Endothelial cell of umbilical vein (primary cell): ENCODE measurements around the gene IL33. TPM values are rescaled to one million over a fixed set of nuclear protein-coding genes. Genes with fewer than 3 reads are reported as not detected.

ENCODE experiments used
- BruUV-seq: library from RNA; stranded (reverse); fragments of 400-500 nt; replicated peaks from 2 replicates; lab custom pipeline; 2021; lab: Mats Ljungman, UMichigan
- CTCF ChIA-PET: fragments of 300-600, 350-600 bp; sonication (Branson Sonifier 250); formaldehyde crosslinking; loops from one replicate; lab custom pipeline; 2021; ENCODE audit warnings: antibody characterized with exemption, inconsistent platforms; lab: Charles Lee
- POLR2A ChIA-PET: fragments of 300-600, 350-600 bp; sonication (Branson Sonifier 250); formaldehyde crosslinking; loops from one replicate; lab custom pipeline; 2021; ENCODE audit warnings: antibody characterized with exemption, inconsistent platforms; lab: Charles Lee
- DNase-seq: peaks from one replicate; pipeline ENCODE4 v3.0.0-alpha.2; 2011; ENCODE audit warnings: low read depth, low spot score
- FAIRE-seq: peaks from 2 replicates; lab custom pipeline; 2011; peaks lifted over from hg19 to GRCh38; lab: Jason Lieb, UNC
- H2AFZ ChIP-seq: 2 replicates; pipeline ENCODE4 v1.6.0; 2012; ENCODE audit warnings: low read depth, low read length, control low read depth, inconsistent platforms
- H3K27ac ChIP-seq: 2 replicates; pipeline ENCODE4 v1.5.1; 2011; ENCODE audit warnings: low read depth, mild to moderate bottlenecking, control low read depth, low read length, moderate library complexity; ENCODE audit not compliant: insufficient read depth
- H3K27me3 ChIP-seq, 2 experiments: 2 replicates each; pipeline versions ENCODE4 v1.6.0 to v1.6.1; 2011; ENCODE audit warnings: low read length in 2 of 2, mixed read lengths in 1 of 2; ENCODE audit not compliant: control insufficient read depth in 2 of 2, insufficient read depth in 2 of 2
- H3K36me3 ChIP-seq, 2 experiments: 2 replicates in 1 of 2; 3 replicates in 1 of 2; pipeline ENCODE4 v1.5.1; 2011; ENCODE audit warnings: low read length in 2 of 2, mild to moderate bottlenecking in 1 of 2, moderate library complexity in 1 of 2; ENCODE audit not compliant: control insufficient read depth in 2 of 2, insufficient read depth in 2 of 2; ENCODE audit errors: extremely low read depth in 1 of 2
- H3K4me1 ChIP-seq: 3 replicates; pipeline ENCODE4 v1.5.1; 2011; ENCODE audit warnings: mild to moderate bottlenecking, low read length; ENCODE audit not compliant: control insufficient read depth, insufficient read depth; ENCODE audit errors: extremely low read depth
- H3K4me2 ChIP-seq: 2 replicates; pipeline ENCODE4 v1.6.1; 2011; ENCODE audit warnings: low read length, control low read depth, mixed read lengths; ENCODE audit not compliant: insufficient read depth
- H3K4me3 ChIP-seq, 3 experiments: fragments of 200-600 bp in 1 of 3; sonication (generic), shearing (Covaris generic) in 1 of 3; replicated peaks in 1 of 3; 2 replicates each; pipeline ENCODE4 v1.5.1; 2011 to 2016; ENCODE audit warnings: control low read depth in 3 of 3, low read length in 3 of 3, mild to moderate bottlenecking in 2 of 3, inconsistent platforms in 1 of 3, low read depth in 1 of 3, moderate library complexity in 1 of 3; ENCODE audit not compliant: insufficient read depth in 1 of 3
- H3K79me2 ChIP-seq: 2 replicates; pipeline ENCODE4 v1.6.0; 2012; ENCODE audit warnings: low read length, inconsistent platforms; ENCODE audit not compliant: control insufficient read depth, insufficient read depth
- H3K9ac ChIP-seq: replicated peaks from 2 replicates; pipeline ENCODE3; 2011; ENCODE audit warnings: low read length, control low read depth; ENCODE audit not compliant: insufficient read depth; ENCODE audit errors: extremely low read depth
- H3K9me1 ChIP-seq: replicated peaks from 3 replicates; pipeline ENCODE4 v1.6.0; 2011; ENCODE audit warnings: mild to moderate bottlenecking, low read length; ENCODE audit not compliant: control insufficient read depth, insufficient read depth; ENCODE audit errors: extremely low read depth
- H3K9me3 ChIP-seq: replicated peaks from 2 replicates; pipeline ENCODE4 v1.5.1; 2012; ENCODE audit warnings: low read length, inconsistent platforms; ENCODE audit not compliant: control insufficient read depth, insufficient read depth
- H4K20me1 ChIP-seq: replicated peaks from 2 replicates; pipeline ENCODE3; 2011; ENCODE audit warnings: mild to moderate bottlenecking, low read length; ENCODE audit not compliant: control insufficient read depth, insufficient read depth; ENCODE audit errors: extremely low read depth
- CTCF ChIP-seq, 2 donors: IDR thresholded peaks; 1 replicate in 1 of 2; 2 replicates in 1 of 2; pipeline ENCODE4 v1.5.1; 2011; ENCODE audit warnings: low read length in 2 of 2, mild to moderate bottlenecking in 2 of 2, moderate library complexity in 2 of 2, control low read depth in 1 of 2, inconsistent platforms in 1 of 2, low read depth in 1 of 2; ENCODE audit not compliant: insufficient read depth in 1 of 2; ENCODE audit errors: extremely low read depth in 1 of 2
- EZH2 ChIP-seq: IDR thresholded peaks from 2 replicates; pipeline ENCODE4 v1.6.1; 2012; ENCODE audit warnings: borderline replicate concordance, low read depth, mild to moderate bottlenecking, moderate library complexity, low read length, inconsistent platforms; ENCODE audit not compliant: severe bottlenecking
- FOS ChIP-seq: IDR thresholded peaks from 2 replicates; pipeline ENCODE4 v1.6.1; 2011; ENCODE audit warnings: mild to moderate bottlenecking, low read length, moderate library complexity, borderline replicate concordance; ENCODE audit not compliant: insufficient read depth
- GATA2 ChIP-seq: IDR thresholded peaks from 2 replicates; pipeline ENCODE4 v1.7.0; 2011; ENCODE audit warnings: low read depth, mild to moderate bottlenecking, moderate library complexity, mixed read lengths, low read length; ENCODE audit not compliant: insufficient read length, insufficient read depth
- JUN ChIP-seq: IDR thresholded peaks from 2 replicates; pipeline ENCODE4 v1.6.1; 2011; ENCODE audit warnings: borderline replicate concordance, low read depth; ENCODE audit not compliant: insufficient read length, insufficient read depth
- MAX ChIP-seq: IDR thresholded peaks from 2 replicates; pipeline ENCODE4 v1.6.1; 2011; ENCODE audit not compliant: insufficient read depth, insufficient read length
- MYC ChIP-seq: IDR thresholded peaks from one replicate; pipeline ENCODE4 v1.6.1; 2011; ENCODE audit warnings: mild to moderate bottlenecking, low read depth, low read length
- POLR2A ChIP-seq: IDR thresholded peaks from 2 replicates; pipeline ENCODE4 v1.6.1; 2012; ENCODE audit warnings: low read depth, mild to moderate bottlenecking, control low read depth, low read length
- POLR2AphosphoS5 ChIP-seq: IDR thresholded peaks from 2 replicates; pipeline ENCODE4 v1.6.1; 2012; ENCODE audit warnings: low read depth, mild to moderate bottlenecking, control low read depth, low read length, moderate library complexity; ENCODE audit not compliant: insufficient read depth
- dilution Hi-C: fragments of 300-500 bp; cut with MboI; formaldehyde crosslinking; loops from one replicate; pipeline ENCODE4 v1.15.0; 2019; ENCODE audit warnings: low sequenced_read_pairs; ENCODE audit not compliant: extremely low pct_ligation_motif_present
- intact Hi-C: fragments of 100-400 bp; cut with micrococcal nuclease; formaldehyde crosslinking; loops from one replicate; pipeline ENCODE4 v1.10.0; 2022
- polyA plus RNA-seq, 4 experiments: library from polyadenylated mRNA; depleted of rRNA in 3 of 4; stranded (reverse) in 3 of 4; unstranded in 1 of 4; fragments of >200 nt; gene quantifications; 2 replicates each; pipeline versions ENCODE4 v1.2.1 to v1.2.3, GENCODE V29; 2011 to 2012; ENCODE audit warnings: missing spikeins in 1 of 4
- total RNA-seq: library from RNA; stranded (reverse); gene quantifications from 2 replicates; pipeline ENCODE4 v1.2.3, GENCODE V29; 2021

IL33 gene
- total and polyA plus RNA-seq, 2 donors (not counting 3 experiments of a cell fraction or from before 2014, with no cell fraction given) = 8.7 to 13.8 TPM

GRCh38 chr9:6216002-6216401 lies 395 bp downstream of the IL33 start:
- ChIA-PET CTCF (interaction anchor here (0.7 to 2.7 kb wide), 3 partner anchors 18 to 162 kb away, joined by 3 to 30 read pairs (median 4); no protein-coding TSS in a partner anchor), POLR2A (no interaction called here)
- Histone ChIP-seq H3K9me1 (no peaks in the 10 kb centered on the region), H3K9me3 (no peaks in the 10 kb centered on the region), H3K27ac (no peak overlapping the region), H3K27me3 (no peaks in the 10 kb centered on the region), H3K4me1 (peaks cover 33% of the 10 kb centered on the region), H2AFZ (no peak overlapping the region), H4K20me1 (no peaks in the 10 kb centered on the region), H3K4me2 (no peak overlapping the region), H3K36me3 (no peaks in the 10 kb centered on the region), H3K9ac (no peak overlapping the region), H3K4me3 (peak overlapping the region in 1 of 3 experiments; percentile 42), H3K79me2 (no peaks in the 10 kb centered on the region)
- intact Hi-C loops (loop anchor here (5.0 kb wide), 1 partner anchor 69 kb away; no protein-coding TSS in a partner anchor), dilution Hi-C loops (no loop called here)
- FAIRE-seq (no peak), DNase-seq (no peak)
- BruUV-seq = TSS peak; percentile 41
- TF ChIP-seq MAX (no peak), POLR2AphosphoS5 (no peak), JUN (no peak), POLR2A (no peak), MYC (no peak), GATA2 (no peak), CTCF (IDR thresholded peaks at IDR 0.05; ENCODE audit: extremely low read depth in 1 of 2, insufficient read depth in 1 of 2, low read depth in 1 of 2, low read length in 2 of 2) (no peak), FOS (no peak), EZH2 (no peak)
